Stimulated activated CD8-positive, alpha-beta memory T cell treated with anti-CD3 and anti-CD28 coated beads, Interleukin-4, amount 100 ng/mL, for 4 hours (primary cell): ENCODE measurements around the gene INHBC.
"Not testable (repeated sequence)": the region's sequence is repeated elsewhere in the genome, so short reads cannot be mapped to it uniquely, and the experiment has no call there.

ENCODE experiments used
- DNase-seq, 2 donors: peaks; one replicate each; pipeline ENCODE4 v3.0.0-alpha.2; 2020; ENCODE audit warnings: low read depth in 2 of 2, low spot score in 1 of 2

INHBC gene

GRCh38 chr12:57429473-57430111 lies 5.0 kb upstream of the INHBC start:
- DNase-seq, result no peak

- DNase-seq, result peak in 1 of 2 donors; percentile 18
These were observed 4.3 kb upstream of the INHBC start for GRCh38 chr12:57430112-57430930.

DNA sequence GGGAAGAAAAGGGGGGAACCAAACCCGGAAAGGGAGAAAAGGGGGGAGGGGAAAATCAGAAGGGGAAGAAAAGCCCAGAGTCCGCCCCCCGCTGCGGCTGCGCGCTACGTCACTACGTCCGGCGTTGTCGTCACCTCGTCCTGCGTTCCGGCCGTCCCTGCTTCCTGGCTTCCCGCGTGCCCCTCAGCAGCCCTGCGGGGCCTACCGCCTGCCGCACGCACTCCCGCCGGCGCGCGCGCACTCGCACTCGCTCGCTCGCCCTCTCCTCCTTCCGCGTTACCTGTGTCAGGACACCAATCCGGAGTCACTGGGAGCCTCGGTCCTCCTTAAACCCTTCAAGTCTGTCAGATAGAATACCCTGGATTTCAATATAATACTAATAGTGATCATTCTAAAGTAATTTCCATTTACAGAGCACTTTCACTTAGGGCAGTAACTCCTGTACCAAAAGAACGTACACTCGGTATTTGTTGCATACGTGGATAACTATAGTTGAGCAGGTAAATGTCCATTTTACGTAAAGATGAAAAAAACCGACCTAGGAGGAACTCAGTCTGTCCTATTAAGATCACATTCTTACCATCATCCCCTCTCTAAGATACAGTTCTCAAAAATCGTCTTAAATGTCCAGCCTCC lies 3.5 kb upstream of the INHBC start, which contains the start of gene R3HDM2:
TSS of gene R3HDM2 (minus strand) at position 113 of the 636 bp plus-strand sequence. CDS start 120,615 bp downstream, outside the sequence.
- DNase-seq, result peak; percentile 93 to 94

DNA sequence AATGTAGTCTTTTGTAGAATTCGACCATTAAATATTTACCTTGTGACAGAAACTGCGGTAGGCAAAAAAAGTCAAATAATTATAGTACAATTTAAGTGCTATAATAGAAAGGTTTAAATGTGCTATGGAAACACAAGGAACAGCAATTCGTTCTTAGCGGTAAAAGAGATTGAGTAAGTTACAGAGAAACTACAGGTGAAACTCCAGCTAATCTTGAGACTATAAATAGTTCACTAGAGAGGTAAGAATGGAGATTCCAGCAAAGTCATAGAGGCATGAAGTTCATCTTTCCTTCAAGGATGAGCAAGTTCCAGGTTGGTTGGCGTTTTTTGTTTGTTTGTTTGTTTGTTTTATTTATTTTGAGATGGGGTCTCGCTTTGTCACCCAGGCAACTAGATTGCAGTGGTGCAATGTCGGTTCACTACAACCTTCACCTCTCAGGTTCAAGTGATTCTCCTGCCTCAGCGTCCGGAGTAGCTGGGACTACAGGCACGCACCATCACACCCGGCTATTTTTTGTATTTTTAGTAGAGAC lies 2.9 kb upstream of the INHBC start:
- DNase-seq, result no peak

DNA sequence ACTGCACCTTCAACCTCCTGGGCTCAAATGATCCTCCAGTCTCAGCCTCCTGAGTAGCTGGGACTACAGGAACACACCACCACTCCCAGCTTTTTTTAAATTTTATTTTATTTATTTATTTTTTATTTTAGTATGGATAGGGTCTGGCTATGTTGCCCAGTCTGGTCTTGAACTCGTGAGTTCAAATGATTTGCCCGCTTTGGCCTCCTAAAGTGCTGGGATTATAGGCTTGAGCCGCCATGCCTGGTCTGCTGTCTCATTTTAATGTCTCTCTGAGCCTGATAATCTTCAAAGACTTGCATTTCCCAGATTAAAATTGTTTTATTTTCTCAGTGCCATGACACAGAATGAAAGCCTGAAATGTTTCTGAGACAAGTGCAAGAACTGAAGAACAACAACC lies 1.2 kb upstream of the INHBC start:
- no peak for DNase-seq

DNA sequence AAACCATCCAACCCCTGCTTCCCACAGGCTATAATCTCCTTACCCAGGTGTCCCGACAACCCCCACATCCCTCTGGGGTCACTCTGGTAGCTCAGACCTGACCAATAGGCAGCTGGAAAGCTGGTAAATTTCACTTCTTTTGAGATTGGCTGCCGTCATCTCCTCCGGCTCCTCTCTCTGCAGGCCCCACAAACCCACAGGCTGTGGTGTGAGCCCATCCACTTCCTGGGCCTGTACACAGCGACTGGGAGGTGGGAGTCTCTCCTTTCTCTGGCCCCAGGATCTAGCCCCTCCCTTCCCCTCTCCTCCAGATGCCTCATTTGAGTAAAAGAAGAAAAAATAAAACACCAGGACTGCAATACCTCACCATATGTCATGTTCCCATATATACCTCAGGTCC lies 709 bp downstream of the INHBC start:
- DNase-seq, result no peak

DNA sequence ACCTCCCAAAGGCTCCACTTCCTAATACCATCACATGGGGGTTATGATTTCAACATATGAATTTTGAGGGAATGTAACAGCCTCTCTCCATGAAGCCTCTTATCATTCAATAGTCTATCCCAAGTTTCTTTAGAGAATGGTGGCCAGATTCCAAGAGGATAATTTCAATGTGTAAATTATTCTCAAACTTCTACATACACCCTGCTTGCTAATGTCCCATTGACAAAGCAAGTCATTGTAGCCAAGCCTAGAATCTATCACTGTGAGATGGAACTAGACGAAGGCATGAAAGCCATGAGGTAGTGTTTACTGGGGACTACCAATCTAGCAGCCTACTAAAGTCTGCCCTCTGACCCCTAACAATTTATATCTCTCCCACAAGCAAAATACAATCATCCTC lies 3.8 kb downstream of the INHBC start:
- DNase-seq, result no peak

DNA sequence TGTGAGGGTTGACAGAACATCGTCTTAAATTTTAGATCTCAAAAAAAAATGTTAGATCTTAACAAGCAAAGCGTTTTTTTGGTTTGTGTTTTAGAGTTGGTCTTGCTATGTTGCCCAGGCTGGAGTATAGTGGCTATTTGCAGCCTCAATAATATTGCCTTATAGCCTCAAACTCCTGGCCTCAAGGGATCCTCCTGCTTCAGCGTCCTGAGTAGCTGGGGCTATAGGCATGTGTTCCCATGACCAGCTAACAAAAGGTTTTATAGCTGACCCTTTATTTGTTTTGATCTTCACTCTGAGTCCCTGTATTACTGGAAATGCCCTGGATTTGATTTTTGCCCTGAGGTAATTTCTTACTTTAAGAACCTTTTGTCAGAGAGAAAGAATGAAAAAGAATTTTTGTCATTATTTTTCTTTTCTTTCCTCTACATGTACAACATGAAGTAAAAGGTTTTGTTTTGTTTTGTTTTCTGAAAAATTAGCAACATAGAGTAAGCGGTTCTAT lies 5.2 kb downstream of the INHBC start:
- no peak for DNase-seq

DNA sequence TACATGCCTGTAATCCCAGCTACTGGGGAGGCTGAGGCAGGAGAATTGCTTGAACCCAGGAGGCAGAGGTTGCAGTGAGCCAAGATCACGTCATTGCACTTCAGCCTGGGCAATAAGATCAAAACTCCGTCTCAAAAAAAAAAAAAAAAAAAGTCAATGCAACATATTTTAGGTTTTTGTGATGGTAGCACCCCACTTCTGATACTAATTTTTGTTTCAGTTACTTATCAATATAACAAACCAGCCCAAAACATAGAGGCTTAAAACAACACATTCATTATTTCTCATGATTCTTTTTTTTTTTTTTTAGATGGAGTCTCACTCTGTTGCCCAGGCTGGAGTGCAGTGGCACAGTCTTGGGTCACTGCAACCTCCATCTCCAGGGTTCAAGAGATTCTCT lies 6.8 kb downstream of the INHBC start:
- DNase-seq, result not testable (repeated sequence)

- no peak for DNase-seq
These were observed 7.4 kb downstream of the INHBC start for GRCh38 chr12:57441846-57442427.

- DNase-seq, result not testable (repeated sequence)
These were observed 9.8 kb downstream of the INHBC start for GRCh38 chr12:57444337-57444736.

DNA sequence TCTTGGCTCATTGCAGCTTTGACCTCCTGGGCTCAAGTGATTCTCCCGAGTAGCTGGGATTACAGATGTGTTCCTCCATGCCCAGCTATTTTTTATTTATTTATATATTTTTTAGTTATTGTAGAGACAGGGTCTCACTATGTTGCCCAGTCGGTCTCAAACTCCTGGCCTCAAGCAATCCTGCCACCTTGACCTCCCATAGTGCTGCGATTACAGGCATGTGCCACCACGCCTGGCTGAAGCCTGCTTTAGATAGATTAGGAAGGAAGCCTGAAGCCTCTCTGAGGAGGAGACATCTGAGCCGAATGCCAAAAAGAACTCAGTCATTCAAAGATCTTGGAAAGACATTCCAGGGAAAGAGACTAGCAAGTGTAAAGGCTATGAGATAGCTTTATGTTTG lies 10.2 kb downstream of the INHBC start:
- DNase-seq, result no peak

DNA sequence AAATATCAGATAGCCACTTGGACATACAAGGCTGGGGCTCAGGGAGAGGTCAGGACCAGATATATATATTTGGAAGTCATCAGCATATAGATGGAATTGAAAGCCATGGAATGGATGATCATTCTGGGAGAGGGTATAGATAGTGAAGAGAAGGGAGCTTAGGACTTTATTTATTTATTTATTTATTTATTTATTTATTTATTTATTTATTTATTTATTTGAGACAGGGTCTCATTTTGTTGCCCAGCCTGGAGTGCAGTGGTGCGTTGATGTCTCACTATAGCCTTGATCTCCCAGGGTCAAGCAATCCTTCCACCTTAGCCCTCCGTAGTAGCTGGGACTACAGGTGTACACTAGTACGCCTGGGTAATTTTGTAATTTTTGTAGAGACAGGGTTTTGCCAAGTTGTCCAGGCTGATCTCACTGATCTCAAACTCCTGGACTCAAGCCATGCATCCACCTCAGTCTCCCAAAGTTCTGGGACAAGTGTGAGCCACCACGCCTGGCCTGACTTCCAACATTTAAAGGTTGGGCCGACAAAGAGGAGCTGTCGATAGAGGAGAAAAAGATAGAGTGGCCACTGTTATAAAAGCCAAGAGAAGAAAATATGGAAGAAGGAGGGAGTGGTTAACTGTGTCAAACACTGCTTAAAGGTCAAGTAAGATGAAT lies 11.8 kb downstream of the INHBC start:
- DNase-seq, result no peak

DNA sequence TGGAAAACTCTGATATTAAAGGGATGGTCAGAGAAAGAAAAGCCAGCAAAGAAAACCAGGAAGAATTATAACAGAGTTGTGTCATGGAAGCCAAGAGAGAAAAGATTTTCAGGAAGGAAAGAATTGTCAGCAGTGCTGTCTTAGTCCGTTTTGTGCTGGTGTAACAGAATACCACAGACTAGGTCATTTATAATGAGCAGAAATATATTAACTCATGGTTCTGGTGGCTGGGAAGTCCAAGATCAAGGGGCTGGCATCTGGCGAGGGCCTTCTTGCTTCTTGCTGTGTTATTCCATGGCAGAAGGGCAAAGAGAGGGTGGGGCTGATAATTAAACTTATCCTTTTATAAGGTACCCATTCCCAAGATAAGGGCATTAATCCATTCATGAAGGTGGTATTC lies 14.1 kb downstream of the INHBC start:
- DNase-seq, result no peak

DNA sequence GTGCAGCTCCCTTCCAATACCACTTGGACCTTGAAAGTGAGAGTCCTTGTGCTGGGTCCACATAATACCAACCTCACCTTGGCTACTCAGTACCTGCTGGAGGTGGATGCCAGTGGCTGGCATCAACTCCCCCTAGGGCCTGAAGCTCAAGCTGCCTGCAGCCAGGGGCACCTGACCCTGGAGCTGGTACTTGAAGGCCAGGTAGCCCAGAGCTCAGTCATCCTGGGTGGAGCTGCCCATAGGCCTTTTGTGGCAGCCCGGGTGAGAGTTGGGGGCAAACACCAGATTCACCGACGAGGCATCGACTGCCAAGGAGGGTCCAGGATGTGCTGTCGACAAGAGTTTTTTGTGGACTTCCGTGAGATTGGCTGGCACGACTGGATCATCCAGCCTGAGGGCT lies 14.8 kb downstream of the INHBC start:
- no peak for DNase-seq

GRCh38 chr12:57450057-57450456 lies 15.5 kb downstream of the INHBC start:
- DNase-seq, result no peak

- DNase-seq, result no peak
These were observed 16.7 kb downstream of the INHBC start for GRCh38 chr12:57451233-57451778.

- DNase-seq, result no peak
These were observed 17.8 kb downstream of the INHBC start for GRCh38 chr12:57452181-57452936.

- no peak for DNase-seq
These were observed 18.4 kb downstream of the INHBC start for GRCh38 chr12:57452937-57453509.
